ENCODE data around the gene KCTD5.

KCTD5 gene

DNA sequence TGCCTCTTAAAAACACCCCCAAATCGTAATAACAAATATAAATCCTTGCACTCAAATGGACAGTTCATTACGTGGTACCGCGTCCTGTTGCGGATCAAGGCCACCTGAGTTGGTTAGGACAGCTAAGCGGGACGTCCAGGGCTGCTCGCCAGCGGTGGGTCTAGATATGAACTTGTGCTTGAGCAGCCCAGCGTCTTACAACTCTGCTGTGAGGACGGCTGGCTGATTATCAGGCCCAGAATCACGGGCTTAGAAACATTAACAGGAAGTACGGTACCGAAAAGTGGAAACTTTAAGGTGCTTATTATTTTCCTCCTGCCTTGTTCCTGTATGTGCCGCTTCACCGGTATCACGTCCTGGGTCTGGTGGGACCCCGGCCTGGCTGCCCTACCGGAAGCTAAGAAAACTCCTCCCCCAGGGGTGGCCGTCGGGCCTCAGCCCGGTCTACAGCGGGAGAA is 69.3 kb downstream of the KCTD5 start:
- no peak for DNase-seq (ENCODE audit: low read depth in 3 of 3)

DNA sequence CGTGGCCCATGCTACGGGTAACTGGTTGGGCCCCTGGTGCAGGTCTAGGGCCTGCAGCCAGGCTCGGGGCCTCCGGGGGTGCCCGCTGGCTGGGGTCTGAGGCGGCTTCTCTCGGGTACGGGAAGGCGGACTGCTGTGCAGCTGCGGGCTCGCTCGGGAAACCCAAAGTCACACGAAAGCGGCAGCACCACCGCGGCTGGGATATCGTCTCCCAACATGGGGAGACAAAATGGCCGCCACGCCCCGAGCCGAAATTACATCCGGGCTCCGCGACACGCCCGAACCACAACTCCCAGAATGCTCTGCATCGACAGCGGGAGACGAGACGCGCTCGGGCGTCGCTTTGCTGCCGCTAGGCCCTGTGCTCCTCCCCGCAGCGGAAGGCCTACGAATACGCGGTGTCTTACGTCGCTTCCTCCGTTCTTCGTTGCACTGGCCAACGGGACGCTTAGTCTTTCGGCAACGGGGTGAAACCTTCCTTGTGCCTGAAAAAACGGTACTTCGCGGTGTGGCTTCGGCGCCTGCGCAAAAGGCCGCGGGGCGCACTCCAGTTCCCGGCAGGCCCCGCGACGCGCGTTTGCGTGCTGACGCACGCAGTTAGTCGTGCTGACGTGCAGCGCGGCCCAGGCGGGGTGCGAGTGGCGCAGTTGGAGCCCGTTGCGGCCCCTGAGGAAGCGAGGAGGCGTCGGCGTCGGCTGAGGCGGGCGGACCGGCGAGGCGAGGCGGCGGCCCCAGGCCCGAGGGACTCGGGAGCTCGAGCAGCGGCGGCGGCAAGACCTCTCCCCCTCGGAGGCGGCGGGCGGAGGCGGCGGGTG is 69.9 kb downstream of the KCTD5 start, which contains the start of gene SRRM2:
SRRM2 (plus strand) TSS at position 604 of the 815 bp plus-strand sequence. CDS start 3,727 bp downstream, outside the sequence.
- peak; percentile 82 to 91 (median 91) for DNase-seq (ENCODE audit: low read depth in 3 of 3)

DNA sequence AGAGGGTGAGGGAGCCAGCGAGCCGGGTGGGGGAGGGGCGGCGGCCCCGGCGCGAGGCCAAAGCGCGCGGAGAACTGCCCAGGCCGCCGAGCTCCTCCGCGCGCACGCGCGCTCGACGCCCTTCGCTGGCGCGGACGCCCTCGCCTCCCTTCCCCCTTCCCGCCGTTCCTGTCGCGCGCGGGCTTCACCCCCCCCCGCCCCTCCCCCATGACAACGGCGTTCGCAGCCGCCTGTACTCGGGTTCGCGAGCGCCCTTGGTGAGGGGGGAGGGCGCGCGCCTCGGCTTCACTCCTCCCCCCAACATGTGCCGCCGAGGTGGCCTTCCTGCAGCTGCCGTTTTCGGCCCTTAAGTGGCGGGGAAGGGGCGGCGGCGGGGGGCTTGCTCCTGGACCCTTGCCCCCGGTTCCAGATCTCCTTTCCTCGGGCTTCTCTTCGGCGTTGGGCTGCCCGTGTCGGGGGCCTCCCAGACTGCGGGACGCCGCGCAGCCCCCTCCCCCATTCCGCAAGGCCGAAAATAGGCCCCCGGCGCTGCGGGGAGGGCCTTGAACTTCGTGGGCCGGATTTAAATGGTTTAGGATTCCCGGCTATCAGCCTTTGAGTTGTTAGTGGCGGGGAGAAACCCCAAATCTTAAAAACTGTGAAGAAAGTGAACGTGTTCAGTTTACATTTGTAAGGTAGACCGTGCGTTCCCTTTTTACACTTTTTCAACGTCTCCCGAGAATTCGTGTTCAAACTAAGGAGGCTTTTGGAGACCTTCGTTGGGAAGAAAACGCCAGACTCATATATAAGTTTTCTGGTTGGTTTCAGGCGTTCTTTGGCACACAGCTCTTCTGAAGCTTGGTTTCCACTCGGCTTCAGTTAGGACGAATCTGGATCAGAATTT is 70.8 kb downstream of the KCTD5 start:
- peak in 2 of 3 donors; percentile 49 to 72 for DNase-seq (ENCODE audit: low read depth in 3 of 3)

DNA sequence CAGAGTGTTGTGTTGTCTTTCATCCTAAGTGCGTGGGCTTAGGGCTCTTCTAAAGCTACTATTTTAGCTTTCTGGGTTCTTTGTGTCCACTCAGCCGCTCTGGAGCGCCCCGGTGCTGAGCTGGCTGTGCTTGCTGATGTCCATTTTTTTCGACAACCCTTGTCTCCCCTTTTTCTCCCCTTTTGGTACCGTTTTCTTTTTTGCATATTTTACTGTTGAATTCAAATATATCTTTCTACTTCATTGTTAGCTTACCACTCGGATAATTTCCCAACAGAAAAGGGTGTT is 71.4 kb downstream of the KCTD5 start:
- DNase-seq (ENCODE audit: low read depth in 3 of 3), result no peak

DNA sequence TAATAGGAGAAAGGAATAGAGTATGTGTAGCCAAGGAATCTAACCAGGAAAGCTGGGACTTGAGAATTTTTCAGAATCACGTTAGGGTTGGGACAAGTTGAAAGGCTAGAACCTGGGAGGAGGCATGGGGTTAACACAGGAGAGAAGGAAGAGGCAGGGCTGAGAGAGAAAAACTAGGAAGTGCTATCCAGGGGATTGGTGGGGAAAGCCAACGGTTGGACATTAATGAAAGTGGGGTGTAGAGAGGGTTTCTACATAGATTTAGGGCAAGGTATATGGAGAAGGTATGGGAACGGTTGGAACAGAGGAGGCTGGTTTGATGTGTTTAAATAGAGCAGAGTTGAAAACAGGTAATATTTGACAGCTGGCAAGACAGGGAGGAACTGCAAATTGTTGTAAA is 72.8 kb downstream of the KCTD5 start:
- no peak for DNase-seq (ENCODE audit: low read depth in 3 of 3)

DNA sequence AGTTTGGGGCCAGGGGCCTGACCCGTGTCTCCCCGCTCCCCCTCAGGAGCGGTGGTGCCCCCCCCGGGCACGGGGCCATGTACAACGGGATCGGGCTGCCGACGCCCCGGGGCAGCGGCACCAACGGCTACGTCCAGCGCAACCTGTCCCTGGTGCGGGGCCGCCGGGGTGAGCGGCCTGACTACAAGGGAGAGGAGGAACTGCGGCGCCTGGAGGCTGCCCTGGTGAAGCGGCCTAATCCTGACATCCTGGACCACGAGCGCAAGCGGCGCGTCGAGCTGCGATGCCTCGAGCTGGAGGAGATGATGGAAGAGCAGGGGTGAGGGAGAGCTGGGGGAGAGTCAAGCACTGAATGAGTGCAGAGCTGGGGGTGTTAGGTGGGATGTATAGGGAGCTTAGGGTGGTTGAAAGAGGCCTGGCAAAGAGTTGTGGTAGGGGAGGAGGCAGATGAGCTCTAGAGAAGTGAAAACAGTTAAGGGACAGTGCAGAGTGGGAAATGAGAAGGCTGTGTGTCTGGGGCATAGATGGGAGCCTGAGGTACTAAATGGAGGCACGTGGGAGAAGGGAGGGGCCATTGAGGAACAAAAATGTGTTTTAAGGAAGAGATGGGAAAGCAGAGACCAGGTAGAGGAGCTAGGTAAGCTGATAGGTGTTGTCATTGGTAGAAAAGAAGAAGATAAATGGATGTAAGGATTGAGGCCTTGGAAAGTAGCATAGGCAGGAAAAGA is 74.1 kb downstream of the KCTD5 start:
- no peak for DNase-seq (ENCODE audit: low read depth in 3 of 3)

DNA sequence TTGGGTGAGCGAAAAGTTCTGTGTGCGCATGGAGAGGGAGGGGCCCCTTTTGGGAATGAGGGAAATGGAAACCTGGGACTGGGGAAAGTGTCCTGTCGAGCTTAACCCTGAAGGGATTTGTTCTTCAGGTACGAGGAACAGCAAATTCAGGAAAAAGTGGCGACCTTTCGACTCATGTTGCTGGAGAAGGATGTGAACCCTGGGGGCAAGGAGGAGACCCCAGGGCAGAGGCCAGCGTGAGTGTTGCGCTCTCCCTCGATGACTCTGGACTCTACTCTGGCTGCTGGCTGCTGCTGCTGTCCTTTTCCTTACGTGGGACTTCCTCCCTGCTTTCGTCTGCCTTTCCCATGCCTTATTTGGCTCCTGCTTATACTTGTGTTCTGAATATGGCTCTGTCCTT is 75.0 kb downstream of the KCTD5 start:
- no peak for DNase-seq (ENCODE audit: low read depth in 3 of 3)

Data from stimulated activated CD4-positive, alpha-beta T cell treated with anti-CD3 and anti-CD28 coated beads, TNF-alpha, amount 100 ng/mL, for 48 hours (primary cell).